ENCODE data around the gene MAP1LC3B2.

Gene MAP1LC3B2

DNA sequence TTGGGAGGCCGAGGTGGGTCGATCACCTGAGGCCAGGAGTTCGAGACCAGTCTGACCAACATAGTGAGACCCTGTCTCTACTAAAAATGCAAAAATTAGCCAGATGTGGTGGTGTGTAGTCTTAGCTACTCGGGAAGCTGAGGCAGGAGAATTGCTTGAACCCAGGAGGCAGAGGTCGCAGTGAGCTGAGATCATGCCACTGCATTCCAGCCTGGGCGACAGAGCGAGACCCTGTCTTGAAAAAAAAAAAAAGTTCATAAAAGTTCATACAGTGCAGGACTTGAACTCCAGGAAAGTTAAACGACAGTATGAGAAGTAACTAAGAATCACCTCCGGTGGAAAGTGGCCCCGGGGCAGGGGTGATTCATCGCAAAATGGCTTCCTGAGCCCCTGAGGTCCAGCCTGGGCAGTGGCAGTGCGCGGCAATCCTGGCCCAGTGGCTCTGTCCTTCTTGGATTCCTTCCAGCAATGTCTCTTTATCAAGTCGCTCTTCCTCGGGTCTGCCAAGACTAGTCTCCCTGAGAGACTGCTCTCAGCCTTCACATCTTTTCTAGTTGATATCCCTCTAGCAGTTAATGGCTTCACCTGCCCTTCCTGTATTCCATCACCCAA, 16.7 kb upstream of the MAP1LC3B2 start:
- Histone ChIP-seq H3K27ac (no peak overlapping the region), H3K36me3 (no peaks in the 10 kb centered on the region), H3K4me3 (ENCODE audit: low read depth in 1 of 2, low read length in 1 of 2) (no peak overlapping the region), H3K9me3 (no peaks in the 10 kb centered on the region), H3K27me3 (no peaks in the 10 kb centered on the region), H3K4me1 (ENCODE audit: control insufficient read depth in 1 of 2, insufficient read depth in 1 of 2, low read depth in 1 of 2, low read length in 1 of 2) (peaks cover 23 to 27% of the 10 kb centered on the region in 2 experiments)
- TF ChIP-seq, protein P1, sequence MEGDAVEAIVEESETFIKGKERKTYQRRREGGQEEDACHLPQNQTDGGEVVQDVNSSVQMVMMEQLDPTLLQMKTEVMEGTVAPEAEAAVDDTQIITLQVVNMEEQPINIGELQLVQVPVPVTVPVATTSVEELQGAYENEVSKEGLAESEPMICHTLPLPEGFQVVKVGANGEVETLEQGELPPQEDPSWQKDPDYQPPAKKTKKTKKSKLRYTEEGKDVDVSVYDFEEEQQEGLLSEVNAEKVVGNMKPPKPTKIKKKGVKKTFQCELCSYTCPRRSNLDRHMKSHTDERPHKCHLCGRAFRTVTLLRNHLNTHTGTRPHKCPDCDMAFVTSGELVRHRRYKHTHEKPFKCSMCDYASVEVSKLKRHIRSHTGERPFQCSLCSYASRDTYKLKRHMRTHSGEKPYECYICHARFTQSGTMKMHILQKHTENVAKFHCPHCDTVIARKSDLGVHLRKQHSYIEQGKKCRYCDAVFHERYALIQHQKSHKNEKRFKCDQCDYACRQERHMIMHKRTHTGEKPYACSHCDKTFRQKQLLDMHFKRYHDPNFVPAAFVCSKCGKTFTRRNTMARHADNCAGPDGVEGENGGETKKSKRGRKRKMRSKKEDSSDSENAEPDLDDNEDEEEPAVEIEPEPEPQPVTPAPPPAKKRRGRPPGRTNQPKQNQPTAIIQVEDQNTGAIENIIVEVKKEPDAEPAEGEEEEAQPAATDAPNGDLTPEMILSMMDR (IDR thresholded peaks at IDR 0.05), result no peak

- Histone ChIP-seq H3K27ac (no peak overlapping the region), H3K4me3 (ENCODE audit: low read depth in 1 of 2, low read length in 1 of 2) (no peak overlapping the region), H3K27me3 (no peaks in the 10 kb centered on the region), H3K36me3 (no peaks in the 10 kb centered on the region), H3K4me1 (ENCODE audit: control insufficient read depth in 1 of 2, insufficient read depth in 1 of 2, low read depth in 1 of 2, low read length in 1 of 2) (peaks cover 24 to 27% of the 10 kb centered on the region in 2 experiments), H3K9me3 (no peaks in the 10 kb centered on the region)
- TF ChIP-seq, protein P1 (IDR thresholded peaks at IDR 0.05), result no peak
Observed at GRCh38 chr12:116544656-116545055, 14.5 kb upstream of the MAP1LC3B2 start.

GRCh38 chr12:116545144-116545543, 14.0 kb upstream of the MAP1LC3B2 start:
- TF ChIP-seq, protein P1 (IDR thresholded peaks at IDR 0.05), result no peak
- no peaks in the 10 kb centered on the region for H3K9me3 ChIP-seq
- no peaks in the 10 kb centered on the region for H3K27me3 ChIP-seq
- H3K4me3 ChIP-seq (ENCODE audit: low read depth in 1 of 2, low read length in 1 of 2), result no peak overlapping the region
- H3K36me3 ChIP-seq, result no peaks in the 10 kb centered on the region
- H3K4me1 ChIP-seq (ENCODE audit: control insufficient read depth in 1 of 2, insufficient read depth in 1 of 2, low read depth in 1 of 2, low read length in 1 of 2), result peaks cover 21 to 22% of the 10 kb centered on the region in 2 experiments
- no peak overlapping the region for H3K27ac ChIP-seq

GRCh38 chr12:116545936-116546335, 13.2 kb upstream of the MAP1LC3B2 start:
- peak overlapping the region; percentile 3 for H3K27ac ChIP-seq
- H3K9me3 ChIP-seq, result no peaks in the 10 kb centered on the region
- TF ChIP-seq, protein P1 (IDR thresholded peaks at IDR 0.05), result no peak
- no peak overlapping the region for H3K4me3 ChIP-seq (ENCODE audit: low read depth in 1 of 2, low read length in 1 of 2)
- H3K36me3 ChIP-seq, result no peaks in the 10 kb centered on the region
- H3K4me1 ChIP-seq (ENCODE audit: control insufficient read depth in 1 of 2, insufficient read depth in 1 of 2, low read depth in 1 of 2, low read length in 1 of 2), result peaks cover 21 to 22% of the 10 kb centered on the region in 2 experiments
- no peaks in the 10 kb centered on the region for H3K27me3 ChIP-seq

- Histone ChIP-seq H3K27ac (peak overlapping the region; percentile 95), H3K27me3 (no peaks in the 10 kb centered on the region), H3K4me3 (ENCODE audit: low read depth in 1 of 2, low read length in 1 of 2) (peak overlapping the region; percentile 31 to 52), H3K36me3 (no peaks in the 10 kb centered on the region), H3K9me3 (no peaks in the 10 kb centered on the region), H3K4me1 (ENCODE audit: control insufficient read depth in 1 of 2, insufficient read depth in 1 of 2, low read depth in 1 of 2, low read length in 1 of 2) (peaks cover 42% of the 10 kb centered on the region in 2 experiments)
- TF ChIP-seq, protein P1 (IDR thresholded peaks at IDR 0.05), result peak; percentile 37
Observed at GRCh38 chr12:116547955-116548501, 11.2 kb upstream of the MAP1LC3B2 start.
